HEK293 (cell line): ENCODE data around the gene DPT.

Experiments used
- CTCF ChIA-PET: fragments of 350-600 bp; formaldehyde crosslinking; extraction: SDS; loops from one replicate; lab custom pipeline; 2021; ENCODE audit warnings: antibody characterized with exemption; lab: Yijun Ruan, JAX
- POLR2A ChIA-PET: fragments of 300-600 bp; formaldehyde crosslinking; extraction: SDS; loops from one replicate; lab custom pipeline; 2020; ENCODE audit warnings: antibody characterized with exemption, inconsistent platforms; lab: Yijun Ruan, JAX
- H3K27ac ChIP-seq: fragments of 200-500 bp; sonication (Bioruptor generic); 2 replicates; pipeline ENCODE4 v1.5.1; 2014; ENCODE audit warnings: low read depth, low read length, control low read depth, inconsistent platforms; ENCODE audit errors: extremely low read depth
- H3K36me3 ChIP-seq, 2 experiments: fragments of 200-500 bp in 1 of 2; sonication (Bioruptor generic) in 1 of 2; 1 replicate in 1 of 2; 2 replicates in 1 of 2; pipeline ENCODE4 v1.5.1; 2014 to 2017; ENCODE audit warnings: inconsistent platforms in 2 of 2, low read length in 2 of 2; ENCODE audit not compliant: control insufficient read depth in 2 of 2, insufficient read depth in 1 of 2
- H3K4me1 ChIP-seq: fragments of 200-500 bp; sonication (Bioruptor generic); 2 replicates; pipeline ENCODE4 v1.5.1; 2014; ENCODE audit warnings: mild to moderate bottlenecking, low read length, inconsistent platforms; ENCODE audit not compliant: control insufficient read depth, insufficient read depth
- H3K4me3 ChIP-seq: 2 replicates; pipeline ENCODE4 v1.5.1; 2011; ENCODE audit warnings: low read depth, mild to moderate bottlenecking, control low read depth, low read length, moderate library complexity
- H3K9me3 ChIP-seq: fragments of 200-500 bp; sonication (Bioruptor generic); 2 replicates; pipeline ENCODE4 v1.5.1; 2014; ENCODE audit warnings: low read depth, low read length, inconsistent platforms; ENCODE audit not compliant: control insufficient read depth, insufficient read depth
- AEBP2 ChIP-seq: fragments of 450-650 bp; formaldehyde crosslinking; IDR thresholded peaks from 2 replicates; pipeline ENCODE4 v1.5.1; 2016; ENCODE audit warnings: missing biosample characterization, missing genetic modification characterization, borderline replicate concordance
- GLIS2 ChIP-seq: fragments of 450-650 bp; formaldehyde crosslinking; IDR thresholded peaks from 2 replicates; pipeline ENCODE4 v1.5.1; 2016; ENCODE audit warnings: missing biosample characterization, missing genetic modification characterization
- HIC1 ChIP-seq: fragments of 450-650 bp; formaldehyde crosslinking; IDR thresholded peaks from 2 replicates; pipeline ENCODE4 v1.5.1; 2016; ENCODE audit warnings: missing biosample characterization, missing genetic modification characterization
- HOXC10 ChIP-seq: sonication (generic); formaldehyde crosslinking; IDR thresholded peaks from 2 replicates; pipeline ENCODE4 v1.8.1; 2023; ENCODE audit warnings: mild to moderate bottlenecking, missing genetic modification reagents
- PRDM4 ChIP-seq: fragments of 450-650 bp; formaldehyde crosslinking; IDR thresholded peaks from 2 replicates; pipeline ENCODE4 v1.5.1; 2017; ENCODE audit warnings: missing biosample characterization, missing genetic modification characterization
- YY1 ChIP-seq: fragments of 450-650 bp; formaldehyde crosslinking; IDR thresholded peaks from 2 replicates; pipeline ENCODE4 v1.5.1; 2018; ENCODE audit warnings: missing biosample characterization, missing genetic modification characterization
- ZBTB44 ChIP-seq: fragments of 450-650 bp; IDR thresholded peaks from 2 replicates; pipeline ENCODE4 v1.5.1; 2018; ENCODE audit warnings: missing biosample characterization, mild to moderate bottlenecking, missing genetic modification characterization
- ZFHX2 ChIP-seq: fragments of 450-650 bp; formaldehyde crosslinking; conservative IDR thresholded peaks from 2 replicates; pipeline ENCODE4 v1.5.1; 2016; ENCODE audit warnings: missing biosample characterization, missing genetic modification characterization
- ZFP37 ChIP-seq: fragments of 450-650 bp; formaldehyde crosslinking; IDR thresholded peaks from 2 replicates; pipeline ENCODE4 v1.5.1; 2016; ENCODE audit warnings: missing biosample characterization, missing genetic modification characterization
- ZNF155 ChIP-seq: fragments of 450-650 bp; formaldehyde crosslinking; IDR thresholded peaks from 2 replicates; pipeline ENCODE4 v1.5.1; 2016; ENCODE audit warnings: missing biosample characterization, missing genetic modification characterization
- ZNF24 ChIP-seq: fragments of 450-650 bp; formaldehyde crosslinking; IDR thresholded peaks from 2 replicates; pipeline ENCODE4 v1.5.1; 2016; ENCODE audit warnings: missing biosample characterization, missing genetic modification characterization
- ZNF248 ChIP-seq: fragments of 450-650 bp; formaldehyde crosslinking; IDR thresholded peaks from 2 replicates; pipeline ENCODE4 v1.5.1; 2017; ENCODE audit warnings: missing biosample characterization, missing genetic modification characterization
- ZNF280D ChIP-seq: fragments of 450-650 bp; formaldehyde crosslinking; IDR thresholded peaks from 2 replicates; pipeline ENCODE4 v1.5.1; 2016; ENCODE audit warnings: missing biosample characterization, missing genetic modification characterization
- ZNF394 ChIP-seq: fragments of 450-650 bp; formaldehyde crosslinking; IDR thresholded peaks from 2 replicates; pipeline ENCODE4 v1.5.1; 2016; ENCODE audit warnings: missing biosample characterization, missing genetic modification characterization, mild to moderate bottlenecking, moderate library complexity, borderline replicate concordance
- ZNF571 ChIP-seq: fragments of 450-650 bp; formaldehyde crosslinking; IDR thresholded peaks from 2 replicates; pipeline ENCODE4 v1.5.0; 2017; ENCODE audit warnings: missing biosample characterization, missing genetic modification characterization
- ZXDB ChIP-seq: fragments of 450-650 bp; formaldehyde crosslinking; IDR thresholded peaks from 2 replicates; pipeline ENCODE4 v1.5.1; 2016; ENCODE audit warnings: missing biosample characterization, missing genetic modification characterization

DPT gene

GRCh38 chr1:168759077-168759476 lies 30.1 kb upstream of the DPT start:
- Histone ChIP-seq H3K4me3 (no peak overlapping the region), H3K36me3 (no peaks in the 10 kb centered on the region), H3K9me3 (no peaks in the 10 kb centered on the region), H3K4me1 (no peaks in the 10 kb centered on the region), H3K27ac (no peak overlapping the region)
- ChIA-PET POLR2A (no interaction called here), CTCF (no interaction called here)
- no peak for TF ChIP-seq YY1 (tag by site-specific recombination)
- no peak for TF ChIP-seq ZNF24 (tag by site-specific recombination)
- no peak for TF ChIP-seq ZBTB44 (tag by site-specific recombination)
- TF ChIP-seq HOXC10 (CRISPR knock-in tag): no peak
- TF ChIP-seq ZFP37 (tag by site-specific recombination): no peak
- TF ChIP-seq ZNF280D (tag by site-specific recombination): no peak
- TF ChIP-seq ZNF155 (tag by site-specific recombination): no peak
- TF ChIP-seq GLIS2: no peak
- no peak for TF ChIP-seq AEBP2 (tag by site-specific recombination)
- TF ChIP-seq HIC1 (tag by site-specific recombination): no peak

- no peaks in the 10 kb centered on the region for H3K4me1 ChIP-seq
- CTCF ChIA-PET: no interaction called here
Observed at GRCh38 chr1:168758503-168758902, 29.5 kb upstream of the DPT start.

More at GRCh38 chr1:168758503-168758902, 29.5 kb upstream of the DPT start:
- POLR2A ChIA-PET: no interaction called here
- Histone ChIP-seq H3K9me3 (no peaks in the 10 kb centered on the region), H3K36me3 (no peaks in the 10 kb centered on the region), H3K4me3 (no peak overlapping the region), H3K27ac (no peak overlapping the region)
- TF ChIP-seq ZNF394 (tag by site-specific recombination) (no peak), ZNF248 (tag by site-specific recombination) (no peak), ZNF571 (no peak), ZXDB (no peak), PRDM4 (no peak), ZFHX2 (no peak)
